ENCODE results near the gene IGFBP2.

IGFBP2 gene

DNA sequence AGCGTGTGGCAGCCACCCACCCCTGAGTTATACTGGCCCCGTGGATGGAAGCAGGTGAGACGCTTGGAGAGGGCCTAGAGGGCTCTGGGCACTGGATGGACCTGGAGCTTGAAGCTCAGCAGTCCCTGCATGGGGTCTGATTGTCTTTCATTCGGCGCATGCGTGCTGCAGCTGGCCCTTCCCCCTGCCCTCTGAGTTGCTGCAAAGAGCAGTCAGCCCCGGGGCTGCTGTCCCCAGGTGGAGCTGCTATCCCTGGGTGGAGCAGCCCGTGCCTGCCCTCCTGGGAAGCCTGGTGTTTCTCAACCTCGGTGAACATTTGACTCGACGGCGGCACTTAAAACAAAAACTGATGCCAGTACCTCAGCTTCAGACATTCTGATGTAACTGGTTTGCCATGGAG is 32.5 kb downstream of the IGFBP2 start:
- no peak for DNase-seq

DNA sequence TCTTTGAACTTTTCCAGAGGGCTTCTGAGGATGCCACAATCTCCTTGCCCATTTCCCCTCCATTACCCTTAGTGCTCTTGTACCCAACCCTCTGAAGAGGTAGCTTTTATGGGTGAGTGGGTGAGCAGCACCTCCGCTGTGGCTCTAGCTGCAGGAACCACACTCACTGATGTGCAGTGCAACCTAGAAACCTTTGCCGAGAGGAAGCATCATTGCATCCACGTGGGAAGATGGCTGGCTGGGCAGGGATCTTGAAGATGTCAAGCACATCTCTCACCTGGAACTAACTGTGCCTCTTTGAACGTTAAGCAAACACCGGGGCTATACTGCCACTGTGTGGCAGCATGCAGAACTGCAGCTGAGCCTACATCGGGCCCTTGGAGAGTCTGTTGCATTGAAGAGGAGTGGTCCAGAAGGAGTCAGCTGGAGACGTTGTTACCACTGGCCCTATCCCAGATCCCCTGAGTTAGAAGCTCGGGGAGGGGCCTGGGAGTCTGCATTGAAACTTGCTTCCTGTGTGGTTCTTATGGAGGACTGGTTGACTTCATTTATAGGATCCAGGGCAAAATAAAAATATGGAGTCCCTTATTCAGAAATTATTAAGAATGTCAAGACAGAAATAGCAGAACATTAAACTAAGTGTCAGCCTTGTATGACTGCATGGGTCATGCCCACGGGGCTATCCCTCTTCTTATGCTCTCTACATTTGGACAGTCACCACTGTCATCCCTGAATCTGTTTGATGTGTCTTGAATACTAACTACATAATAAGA is 33.4 kb downstream of the IGFBP2 start:
- peak; percentile 86 for DNase-seq

DNA sequence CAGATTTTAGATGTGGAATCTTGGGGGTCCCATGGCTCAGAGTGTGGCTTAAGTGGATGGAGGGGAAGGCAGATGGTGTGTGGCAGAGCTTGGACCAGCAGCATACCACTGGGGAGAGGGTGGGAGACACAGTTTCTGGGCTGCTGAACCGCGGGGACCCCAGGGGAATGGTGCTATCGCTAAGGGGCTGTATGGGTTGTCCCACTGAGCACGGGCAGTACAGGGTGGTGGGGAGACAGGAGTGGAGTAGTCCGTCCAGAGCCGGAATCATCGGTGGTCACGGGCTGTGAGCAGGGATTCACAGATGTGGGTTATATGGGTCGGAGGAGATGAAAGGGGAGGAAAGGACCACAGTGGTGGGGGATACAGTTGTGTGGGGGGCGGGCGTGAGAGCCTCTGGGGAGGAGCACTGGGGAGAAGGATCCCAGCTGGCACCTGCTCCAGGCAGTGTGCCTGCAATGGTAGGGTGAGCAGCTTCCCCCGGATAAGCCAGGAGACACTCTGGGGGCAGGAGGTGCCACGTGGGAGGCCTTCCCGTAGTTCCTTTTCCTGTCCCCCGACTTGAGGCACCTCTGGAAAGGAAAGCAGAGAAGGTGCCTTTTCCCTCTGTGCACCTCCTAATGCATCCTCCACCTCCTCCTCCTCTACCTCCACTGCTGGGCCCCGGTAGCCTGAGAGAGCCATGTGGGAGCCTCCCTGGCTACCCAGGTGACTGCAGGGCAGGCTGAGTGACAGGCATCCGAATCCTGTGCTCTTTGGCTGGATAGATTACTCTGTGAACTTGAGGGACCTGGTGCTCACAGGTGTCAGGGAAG is 37.3 kb downstream of the IGFBP2 start:
- DNase-seq: no peak

DNA sequence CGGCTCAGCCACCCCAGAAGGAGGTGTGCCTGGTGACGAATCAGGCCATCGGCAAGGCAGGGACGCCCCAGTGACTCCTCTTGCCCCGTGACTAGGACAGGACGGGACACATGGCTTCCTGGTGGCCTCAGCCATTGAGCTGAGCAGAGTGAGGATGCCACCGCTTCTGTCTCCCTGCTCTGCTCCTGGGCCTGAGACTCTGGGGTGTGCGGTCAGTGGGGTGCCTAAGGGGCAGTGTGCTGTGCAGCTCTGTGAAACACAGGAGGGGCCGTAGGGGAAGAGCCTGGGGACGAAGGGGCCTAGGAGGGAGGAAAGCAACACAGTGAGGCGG is 37.8 kb downstream of the IGFBP2 start:
- DNase-seq: no peak

DNA sequence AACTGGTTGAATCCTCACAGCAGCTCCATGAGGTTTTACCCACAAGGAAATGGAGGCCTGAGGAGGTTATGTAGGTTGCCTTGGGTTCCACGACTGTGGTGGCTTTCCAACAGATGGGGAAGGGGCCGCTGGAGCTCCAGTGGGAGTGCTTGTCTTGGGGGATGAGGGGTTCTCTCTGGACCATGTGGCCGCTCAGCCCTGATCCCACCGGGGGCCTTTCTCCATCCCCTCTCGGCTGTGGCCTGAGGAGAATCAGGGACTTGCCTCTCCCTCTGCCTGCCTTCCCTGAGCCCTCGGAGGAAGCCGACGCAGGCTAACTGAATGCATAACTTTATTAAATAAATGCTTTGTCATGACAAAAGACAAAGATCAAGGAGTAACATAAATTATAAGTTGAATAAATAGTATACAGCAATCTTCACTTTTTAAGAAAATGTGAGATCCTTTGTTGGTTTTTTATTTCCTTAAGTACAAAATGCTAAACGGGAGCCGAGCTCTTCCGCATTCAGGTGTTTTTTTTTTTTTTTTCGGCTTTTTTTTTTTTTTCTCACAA is 38.6 kb downstream of the IGFBP2 start:
- no peak for DNase-seq

DNA sequence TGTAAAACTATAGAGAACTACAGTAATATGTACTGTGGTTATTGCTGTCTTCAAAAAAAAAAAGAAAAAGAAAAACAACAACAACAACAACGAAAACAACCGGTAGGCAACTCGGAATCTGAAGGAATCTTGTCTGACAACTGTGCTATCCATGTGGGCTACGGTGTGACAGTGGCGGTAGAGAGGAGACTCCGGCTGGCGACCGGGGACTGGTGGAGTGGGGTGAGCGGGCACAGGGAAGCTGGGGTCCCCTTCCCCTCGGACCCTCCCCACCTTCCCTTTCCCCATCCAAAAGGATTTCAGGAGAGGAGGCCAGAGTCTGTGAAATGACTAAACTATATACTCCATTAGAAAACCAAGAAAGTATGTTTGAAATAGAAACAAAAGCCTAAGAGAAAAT is 39.2 kb downstream of the IGFBP2 start:
- no peak for DNase-seq

DNA sequence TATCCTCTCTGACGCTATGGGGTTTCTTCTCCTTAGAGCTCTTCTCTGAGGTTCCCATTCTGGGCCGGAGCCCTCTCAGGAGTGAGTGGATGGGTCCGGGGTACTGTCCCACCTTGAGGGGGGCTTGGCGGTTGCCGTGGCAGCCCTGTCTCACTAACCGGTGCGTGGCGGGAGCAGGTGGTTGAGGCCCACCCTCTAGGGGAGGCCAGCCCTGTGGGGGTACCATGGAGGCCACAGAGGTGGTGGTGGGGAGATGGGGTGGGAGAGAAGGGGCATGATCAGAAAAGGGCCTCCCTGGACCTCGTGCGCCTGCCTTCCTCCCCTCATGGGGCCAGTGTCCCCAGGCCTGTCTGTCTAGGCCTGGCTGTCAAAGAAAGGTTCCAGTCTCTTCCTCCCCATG is 39.8 kb downstream of the IGFBP2 start:
- no peak for DNase-seq

DNA sequence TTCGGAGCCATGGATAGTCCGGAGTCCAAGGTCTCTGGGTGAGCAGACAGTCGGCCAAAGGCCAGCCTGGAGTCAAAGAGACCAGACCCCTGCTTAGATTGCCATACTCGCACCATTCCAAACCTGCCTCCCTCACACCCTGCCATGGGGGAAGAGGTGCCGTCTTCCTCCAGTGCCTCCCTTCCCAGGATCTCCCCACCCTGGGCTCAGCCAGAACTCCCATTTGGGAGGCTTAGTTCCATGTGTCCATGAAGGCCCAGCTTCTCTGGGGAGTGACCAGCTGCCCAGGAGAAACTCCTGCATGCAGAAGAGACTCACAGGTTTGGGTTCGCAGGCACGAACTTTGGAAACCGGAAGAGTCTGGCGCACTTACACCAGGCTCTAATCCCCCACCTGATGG is 40.4 kb downstream of the IGFBP2 start:
- DNase-seq: no peak

DNA sequence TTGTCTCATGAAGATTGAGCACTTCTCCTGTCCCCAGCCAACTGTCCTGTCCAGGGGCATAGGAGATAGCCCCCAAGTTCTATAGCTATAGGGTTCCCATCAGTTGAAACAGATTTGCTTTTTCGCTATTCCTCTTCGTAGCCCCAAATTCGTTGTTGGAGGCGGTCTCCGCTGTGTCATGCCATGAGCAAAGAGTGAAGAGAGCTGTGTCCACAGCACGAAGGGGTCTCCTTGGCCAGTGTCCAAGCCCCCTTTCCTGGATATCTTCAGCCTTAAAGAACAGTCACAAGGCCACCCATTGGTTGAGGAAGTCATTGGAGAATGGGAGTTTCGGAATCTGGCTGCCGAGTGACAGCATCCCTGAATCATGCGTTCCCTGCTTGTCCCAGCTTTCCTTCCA is 41.2 kb downstream of the IGFBP2 start:
- no peak for DNase-seq

DNA sequence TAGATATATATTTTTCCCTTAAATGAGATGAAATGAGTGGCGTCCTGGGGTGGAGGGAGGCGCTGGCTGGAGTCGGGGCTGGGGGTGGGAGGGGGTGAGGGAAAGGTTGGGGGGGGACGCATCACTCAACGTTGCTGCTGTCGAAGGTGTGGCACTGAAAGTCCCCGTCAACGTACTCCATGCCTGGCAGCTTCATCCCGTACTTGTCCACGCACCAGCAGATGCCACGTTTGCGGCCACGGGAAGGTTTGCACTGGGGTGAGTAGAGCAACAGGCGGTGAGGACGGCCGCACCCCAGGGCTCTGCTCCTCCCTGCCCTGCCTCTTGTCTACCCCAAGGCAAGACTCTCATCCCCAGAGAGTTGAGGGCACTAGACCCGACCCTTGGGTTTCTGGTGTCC is 43.4 kb downstream of the IGFBP2 start:
- DNase-seq: no peak

DNA sequence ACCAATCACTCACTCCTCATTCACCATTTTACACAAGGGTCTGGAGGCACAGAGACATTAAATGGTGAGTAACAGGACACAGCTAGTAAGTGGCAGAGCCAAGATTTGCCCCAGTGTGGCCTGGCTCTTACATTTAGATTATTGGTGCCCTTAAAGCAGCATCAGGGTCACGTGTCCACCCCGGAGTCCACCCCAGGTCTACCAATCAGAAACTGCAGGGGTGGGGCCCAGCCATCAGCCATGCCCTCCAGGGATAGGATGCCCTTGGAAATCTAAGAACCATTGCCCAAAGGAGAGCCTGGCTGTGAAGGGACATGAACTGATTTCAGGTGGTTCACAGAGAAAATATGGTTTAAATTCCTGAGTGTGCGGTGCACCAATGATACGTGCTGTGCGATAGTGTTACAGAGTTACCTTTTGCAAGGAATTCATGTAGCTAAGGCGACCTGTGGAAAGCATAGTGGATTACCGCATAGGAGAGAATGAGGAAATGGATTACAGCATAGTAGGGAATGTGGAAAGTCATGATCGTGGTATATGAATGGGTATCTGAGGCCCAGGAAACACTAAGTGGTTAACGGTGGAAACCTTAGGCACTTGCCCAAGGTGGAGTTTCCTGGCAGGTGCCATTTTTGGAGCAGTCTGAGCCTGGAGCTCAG is 44.3 kb downstream of the IGFBP2 start:
- no peak for DNase-seq

DNA sequence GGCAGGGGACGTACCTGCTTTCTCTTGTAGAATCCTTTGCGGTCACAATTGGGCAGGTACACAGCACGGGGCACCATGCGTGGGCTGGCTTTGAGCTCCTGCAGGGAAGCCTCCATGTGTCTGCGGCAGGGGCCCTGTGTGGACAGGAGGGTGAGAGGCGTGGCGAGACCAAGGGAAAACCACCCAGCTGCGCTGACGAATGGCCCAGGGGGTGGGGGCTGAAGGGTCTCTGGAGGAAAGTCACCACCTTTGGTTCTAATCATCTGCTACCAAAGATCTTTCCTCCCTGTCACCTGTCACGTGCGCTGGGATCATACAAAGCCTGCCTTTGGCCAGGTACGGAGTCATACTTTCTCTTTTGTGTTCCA is 44.9 kb downstream of the IGFBP2 start:
- DNase-seq: no peak

DNA sequence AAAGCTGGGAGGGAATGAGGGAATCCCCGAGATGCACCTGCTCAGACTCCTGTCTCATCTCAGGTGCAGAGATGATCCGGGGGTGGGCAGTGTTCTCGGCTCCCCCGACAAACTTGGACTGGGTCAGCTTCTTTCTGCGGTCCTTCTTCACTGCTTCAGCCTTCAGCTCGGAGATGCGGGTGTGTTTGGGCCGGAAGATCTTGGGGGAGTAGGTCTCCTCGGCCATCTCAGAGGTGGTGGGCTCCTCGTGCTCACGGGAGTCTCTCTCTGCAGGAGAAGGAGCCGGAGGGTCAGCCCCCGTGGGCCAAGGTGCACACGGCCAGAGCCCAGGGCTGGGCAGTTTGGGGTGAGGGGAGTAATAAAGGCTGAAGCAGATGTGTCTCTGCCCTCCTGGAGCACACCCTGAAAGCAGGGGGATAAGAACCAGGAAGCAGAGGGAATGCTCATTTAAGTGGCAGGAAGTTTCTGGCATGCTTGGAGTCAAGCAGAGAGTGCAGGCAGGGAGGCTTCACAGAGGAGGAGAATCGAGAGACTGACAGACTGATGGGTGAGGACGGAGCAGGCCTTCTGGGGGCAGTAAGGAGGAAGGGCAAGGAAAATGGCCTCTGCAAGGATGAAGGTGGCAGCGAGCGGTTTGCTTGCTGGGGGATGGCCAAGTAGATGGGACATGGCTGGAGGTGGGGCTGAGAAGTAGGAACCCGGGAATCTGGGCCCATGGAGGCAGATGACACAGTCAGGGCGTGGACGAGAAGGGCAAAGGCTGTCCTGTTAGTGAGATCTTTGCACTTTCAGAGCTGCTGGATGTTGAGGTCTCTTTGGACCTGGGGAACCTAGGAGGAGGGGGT is 45.8 kb downstream of the IGFBP2 start:
- DNase-seq: no peak

DNA sequence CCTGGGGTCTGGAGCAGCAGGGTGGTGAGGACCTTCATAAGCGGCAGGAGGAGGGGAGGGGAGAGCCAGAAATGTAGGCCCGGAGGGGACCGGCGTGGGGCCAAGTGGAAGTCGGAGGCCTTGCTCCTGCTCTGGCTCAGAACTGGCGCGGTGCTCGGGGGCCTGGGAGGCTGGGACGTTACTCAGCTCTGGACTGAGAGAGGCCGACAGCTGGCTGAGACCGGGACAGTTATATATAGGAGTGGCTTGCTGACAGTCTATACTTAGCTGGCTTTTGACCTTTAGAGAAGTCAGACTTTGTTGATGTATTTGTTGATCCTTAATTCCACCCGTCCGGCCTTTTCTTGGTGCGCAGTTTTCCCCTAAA is 46.4 kb downstream of the IGFBP2 start:
- no peak for DNase-seq

DNA sequence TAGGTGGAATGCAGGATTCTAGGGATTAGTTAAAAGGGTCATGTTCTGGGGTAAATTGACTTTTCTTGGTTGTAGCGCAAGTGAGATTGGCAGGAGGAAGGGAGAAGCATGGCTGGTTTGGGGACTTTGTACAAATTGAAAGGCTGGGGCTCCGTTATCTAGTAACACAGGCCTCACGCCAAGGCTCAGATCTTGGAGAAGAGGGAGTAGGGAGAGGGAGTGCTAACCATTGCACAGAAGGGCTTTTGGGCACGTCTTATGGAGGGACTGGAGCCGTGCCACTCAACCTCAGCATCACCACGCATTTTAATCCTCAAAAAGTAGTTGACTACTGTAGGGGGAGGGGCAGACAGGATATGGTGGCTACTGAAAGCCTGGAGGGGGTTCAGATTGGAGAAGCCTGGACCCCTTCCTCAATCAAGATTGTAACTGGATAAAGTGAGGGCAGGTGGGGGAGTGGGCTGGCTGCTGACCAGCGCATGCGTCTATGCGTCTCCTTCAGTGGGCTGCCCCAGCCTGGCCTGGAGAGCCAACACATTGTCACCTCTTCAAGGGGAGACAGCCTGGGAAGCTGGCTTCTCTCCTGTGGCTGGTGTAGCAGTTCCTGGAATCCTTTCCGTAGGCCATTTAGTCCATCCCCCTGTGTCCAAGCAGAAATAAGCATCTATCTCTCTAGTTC is 47.9 kb downstream of the IGFBP2 start:
- no peak for DNase-seq

DNA sequence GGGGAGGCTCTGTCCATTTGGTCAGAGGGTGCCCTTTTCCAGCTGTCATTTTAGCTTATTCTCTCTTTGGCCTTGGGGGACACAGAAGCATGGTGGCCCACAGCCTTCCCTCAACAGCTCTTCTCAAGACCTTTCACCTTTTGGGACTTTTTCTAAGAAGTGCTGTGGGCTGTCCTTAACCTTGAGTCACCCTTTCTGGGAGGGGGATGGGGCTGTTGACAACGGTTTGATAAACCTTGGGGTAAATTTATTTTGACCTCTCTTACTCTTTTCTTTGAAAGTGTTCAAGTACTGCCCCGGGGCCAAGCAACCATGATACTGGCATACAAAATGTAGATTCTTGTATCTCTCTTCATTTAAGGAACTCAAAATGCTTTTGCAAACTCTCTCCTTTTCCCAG is 48.5 kb downstream of the IGFBP2 start:
- no peak for DNase-seq

DNA sequence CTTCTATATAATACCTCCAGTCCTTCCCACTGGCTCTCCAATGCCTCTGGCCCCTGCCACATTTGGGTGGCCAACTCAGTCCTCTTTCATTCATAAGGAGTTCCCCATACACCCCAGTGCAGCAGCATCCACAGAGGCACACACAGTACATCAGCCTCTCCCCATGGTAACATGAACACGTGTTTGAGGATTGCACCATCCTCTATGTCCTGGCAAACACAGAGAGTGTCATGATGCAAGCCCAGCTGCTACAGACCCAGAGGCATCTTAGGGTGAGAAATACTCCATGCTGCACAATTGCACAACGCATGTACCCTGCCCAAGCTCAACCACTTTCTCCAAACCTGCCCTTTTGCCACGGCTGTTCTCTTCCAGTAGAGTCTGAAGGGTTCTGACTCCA is 50.6 kb downstream of the IGFBP2 start:
- DNase-seq: no peak

DNA sequence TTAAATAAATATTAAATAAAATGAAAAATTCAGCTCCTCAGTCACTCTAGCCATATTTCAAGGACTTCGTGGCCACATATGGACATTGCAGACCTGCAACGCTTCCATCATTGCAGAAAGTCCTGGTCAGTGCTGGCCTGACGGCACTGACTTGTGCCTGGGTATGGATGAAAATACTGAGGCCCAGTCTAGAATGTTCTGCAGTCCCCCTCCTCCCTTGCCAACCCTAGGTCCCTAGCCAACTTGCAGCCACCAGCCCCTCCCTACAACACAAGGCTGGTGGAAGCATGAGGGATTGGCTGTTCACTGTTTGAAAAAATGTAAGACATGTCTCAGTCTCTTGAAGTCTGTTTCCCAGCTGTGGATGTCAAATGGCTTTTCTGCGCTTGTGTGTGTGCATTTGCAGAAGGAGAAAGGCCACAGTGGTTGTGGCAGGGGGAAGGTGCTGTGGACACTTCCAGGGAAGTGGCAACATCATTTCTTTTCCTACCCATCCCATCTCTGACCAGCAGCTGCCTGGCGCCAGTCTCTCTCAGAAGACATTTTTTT is 52.2 kb downstream of the IGFBP2 start:
- DNase-seq: no peak

DNA sequence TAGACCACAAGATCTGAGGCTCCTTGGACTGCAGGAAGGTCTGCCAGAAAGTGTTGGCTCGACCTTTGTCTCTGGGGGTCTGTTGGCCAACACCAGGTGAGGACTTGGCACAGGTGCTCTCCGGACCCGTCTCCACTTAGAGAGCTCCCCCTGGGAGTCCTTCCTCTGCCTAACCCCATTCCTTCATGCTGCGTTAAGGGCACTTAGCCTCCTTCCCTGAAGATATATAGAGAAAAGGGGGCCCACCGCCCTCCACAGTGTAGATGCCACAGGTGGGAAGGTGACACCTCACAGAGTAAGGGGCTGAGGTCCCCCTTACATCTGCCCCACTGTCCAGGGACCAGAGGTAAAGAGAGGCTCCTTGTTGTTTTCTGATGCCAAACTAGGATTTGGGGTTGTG is 53.9 kb downstream of the IGFBP2 start:
- no peak for DNase-seq

DNA sequence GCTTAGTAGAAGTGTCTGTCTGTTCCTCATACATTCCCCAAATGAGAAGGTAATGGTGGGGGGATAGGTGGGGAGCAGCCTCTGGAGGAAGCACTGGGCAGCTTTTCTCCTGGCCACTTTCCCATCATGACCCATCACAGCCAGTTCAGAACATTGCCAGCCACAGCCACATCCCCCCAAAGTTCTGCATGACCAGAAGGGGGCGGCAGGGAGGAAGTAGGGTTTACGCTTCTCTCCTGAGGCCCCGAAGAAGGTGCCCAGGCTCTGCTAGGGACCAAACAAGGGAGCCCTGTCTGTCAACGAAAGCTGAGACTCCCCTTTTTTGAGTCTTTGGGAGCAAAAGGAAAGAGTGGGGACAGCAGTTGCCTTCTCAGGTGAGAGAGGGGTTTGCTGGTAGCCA is 54.4 kb downstream of the IGFBP2 start:
- no peak for DNase-seq

DNA sequence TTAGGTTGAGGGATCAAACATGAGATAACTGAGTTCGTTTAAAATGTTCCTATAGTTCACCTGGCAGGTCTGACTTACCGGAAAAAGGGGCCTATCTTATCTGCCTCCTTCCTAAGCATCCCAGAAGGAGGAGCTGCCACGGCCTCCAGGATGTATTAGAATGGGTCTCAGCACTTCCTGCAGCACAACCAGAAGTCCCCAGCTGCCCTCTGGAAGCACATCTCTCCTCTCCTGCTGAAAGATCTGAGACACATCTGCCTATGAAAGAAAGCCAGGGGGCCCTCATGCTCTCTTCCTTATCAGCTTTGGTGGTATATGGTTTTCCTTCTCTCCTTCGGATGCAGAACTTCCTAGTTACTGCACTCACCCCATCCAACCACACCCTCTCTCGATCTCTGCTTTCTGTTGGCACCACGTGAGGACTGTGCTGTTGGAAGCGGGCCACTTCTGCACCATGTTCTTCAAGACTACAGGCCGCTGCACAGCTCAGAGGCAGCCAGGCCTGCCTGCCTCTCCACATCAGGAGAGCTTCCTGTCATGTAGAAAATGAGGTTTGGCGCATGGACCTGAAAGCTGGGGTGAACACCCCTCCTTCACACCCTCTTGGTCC is 55.6 kb downstream of the IGFBP2 start:
- no peak for DNase-seq

DNA sequence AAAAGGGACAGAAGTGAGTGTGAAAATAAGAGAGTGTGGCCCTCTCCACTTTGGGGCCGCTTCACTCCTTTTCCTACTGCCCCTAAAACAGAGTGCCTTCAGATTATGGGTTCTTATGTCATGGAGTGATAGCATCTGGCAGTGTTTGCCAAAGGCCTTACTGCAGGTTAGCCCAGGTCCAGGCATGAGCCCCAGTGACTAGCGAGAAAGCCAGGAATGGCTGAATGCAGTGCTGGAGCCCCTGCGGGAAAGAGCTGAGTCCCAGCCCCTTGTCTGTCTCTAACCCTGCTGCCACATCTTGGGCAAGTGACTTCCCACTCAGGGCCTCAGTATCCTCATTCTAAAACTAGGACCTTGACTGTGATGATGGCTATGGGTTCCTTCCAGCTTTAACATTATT is 56.2 kb downstream of the IGFBP2 start:
- DNase-seq: no peak
